LoVo (cell line): Measurements from ENCODE around the gene ALKBH8.
"Not testable (repeated sequence)": the region's sequence is repeated elsewhere in the genome, so short reads cannot be mapped to it uniquely, and the experiment has no call there.

Experiments
- DNase-seq: peaks from one replicate; pipeline ENCODE4 v3.0.0-alpha.2; 2016; ENCODE audit warnings: low spot score

The ALKBH8 gene

DNA sequence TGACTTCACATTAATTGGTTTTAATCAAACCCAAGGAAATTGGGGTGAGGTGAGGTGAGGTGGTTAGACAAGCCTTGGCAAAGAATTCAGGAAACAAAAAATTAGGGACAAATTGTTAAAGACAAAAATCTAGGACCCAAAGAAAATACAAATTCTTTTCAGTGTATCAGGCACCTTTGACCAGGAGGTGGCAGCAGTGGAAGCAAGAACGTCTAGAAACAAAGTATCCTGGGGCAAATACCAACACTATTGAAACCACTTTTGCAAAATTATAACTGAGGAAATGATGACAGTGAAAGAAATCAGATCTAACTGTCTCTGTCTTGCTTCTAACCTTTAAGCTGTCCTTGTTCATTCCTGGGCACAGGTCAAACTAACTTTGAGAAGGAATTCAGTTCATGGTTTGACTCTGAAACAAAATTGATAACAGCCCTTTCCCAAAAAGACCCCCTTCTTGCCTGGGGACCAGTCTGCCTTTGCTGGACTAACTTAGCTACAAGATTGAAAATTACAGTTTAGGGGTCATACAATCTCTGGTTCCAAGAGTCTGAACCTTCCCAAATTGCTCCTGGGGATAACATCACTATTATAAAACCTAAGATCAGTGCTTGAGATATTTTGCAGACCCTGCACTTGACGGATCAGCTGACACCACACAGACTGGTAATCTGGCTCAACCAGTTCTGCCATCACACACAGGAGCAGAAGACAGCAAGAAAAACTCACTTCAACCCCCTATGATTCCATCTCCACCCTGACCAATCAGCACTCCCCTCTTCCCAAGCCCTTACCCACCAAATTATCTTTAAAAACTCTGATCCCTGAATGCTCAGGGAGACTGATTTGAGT, 11.2 kb upstream of the ALKBH8 start:
- DNase-seq: peak; percentile 42

DNA sequence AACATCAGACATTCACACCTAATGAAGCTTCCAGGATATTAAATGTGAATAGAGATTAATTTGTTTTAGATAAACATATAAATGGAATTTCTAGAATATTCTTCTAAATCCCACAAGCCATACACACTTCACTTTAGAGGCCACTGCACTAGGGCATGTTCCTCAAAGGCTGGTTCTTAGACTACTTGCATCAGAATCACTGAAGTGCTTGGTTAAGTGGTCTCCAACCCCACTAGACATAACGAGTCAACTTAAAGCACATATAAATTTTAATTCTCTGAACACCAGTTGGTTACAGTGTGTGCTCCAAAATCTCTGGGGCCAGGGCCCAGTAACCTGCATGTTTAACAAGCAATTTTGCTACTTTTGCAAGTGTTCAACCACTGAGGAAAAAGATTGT, 7.9 kb upstream of the ALKBH8 start:
- no peak for DNase-seq

- DNase-seq: no peak
Observed at GRCh38 chr11:107570015-107570414, 4.5 kb upstream of the ALKBH8 start.

DNA sequence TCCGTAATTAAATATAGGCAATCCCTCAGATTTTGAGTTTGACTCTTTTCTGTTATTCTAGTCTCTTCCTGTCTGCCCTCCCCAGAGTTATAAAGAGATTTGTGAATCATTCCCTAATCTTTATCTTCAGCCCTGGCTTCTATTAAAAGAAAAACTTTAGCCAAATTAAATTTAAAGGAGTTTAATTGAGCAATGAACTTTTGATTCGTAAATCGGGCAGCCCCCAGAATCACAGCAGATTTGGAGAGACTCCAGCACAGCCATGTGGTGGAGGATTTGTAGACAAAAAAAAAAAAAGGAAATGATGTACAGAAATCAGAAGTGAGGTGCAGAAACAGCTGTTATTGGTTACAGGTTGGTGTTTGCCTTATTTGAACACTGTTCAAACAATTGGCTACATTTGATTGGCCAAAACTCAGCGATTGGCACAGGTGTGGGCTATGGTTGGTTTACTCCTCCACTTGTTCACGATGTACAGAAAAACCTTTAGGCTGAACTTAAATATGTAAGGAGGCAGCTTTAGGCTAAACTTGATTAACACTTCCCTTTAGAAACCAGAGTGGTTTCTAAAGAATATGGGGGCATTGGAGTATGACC, 2.3 kb upstream of the ALKBH8 start:
- no peak for DNase-seq

DNA sequence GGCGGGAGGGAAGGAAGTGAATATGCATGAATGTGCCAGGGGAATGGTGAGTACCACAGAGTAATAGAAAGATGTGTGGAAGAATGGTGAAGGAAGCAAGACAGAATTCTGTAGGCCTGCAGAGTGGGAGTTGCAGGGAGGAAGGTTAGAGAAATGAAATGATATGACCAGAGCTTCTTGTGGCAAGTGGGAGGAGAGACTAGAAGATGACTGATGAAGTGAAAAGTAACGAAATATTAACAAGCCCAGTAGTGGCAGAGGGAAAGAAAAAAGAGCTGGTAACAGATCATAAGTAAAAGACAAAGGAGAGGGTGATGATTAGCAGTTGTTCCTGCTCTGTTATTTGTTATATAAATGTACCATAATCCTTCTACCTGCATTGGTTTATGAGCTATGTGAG, 1.0 kb upstream of the ALKBH8 start:
- no peak for DNase-seq

- DNase-seq: not testable (repeated sequence)
Observed at GRCh38 chr11:107565955-107566501, 493 bp upstream of the ALKBH8 start.

- no peak for DNase-seq
Observed at GRCh38 chr11:107564877-107565218, 687 bp downstream of the ALKBH8 start.

GRCh38 chr11:107563702-107564101, 1.8 kb downstream of the ALKBH8 start:
- peak; percentile 39 for DNase-seq

DNA sequence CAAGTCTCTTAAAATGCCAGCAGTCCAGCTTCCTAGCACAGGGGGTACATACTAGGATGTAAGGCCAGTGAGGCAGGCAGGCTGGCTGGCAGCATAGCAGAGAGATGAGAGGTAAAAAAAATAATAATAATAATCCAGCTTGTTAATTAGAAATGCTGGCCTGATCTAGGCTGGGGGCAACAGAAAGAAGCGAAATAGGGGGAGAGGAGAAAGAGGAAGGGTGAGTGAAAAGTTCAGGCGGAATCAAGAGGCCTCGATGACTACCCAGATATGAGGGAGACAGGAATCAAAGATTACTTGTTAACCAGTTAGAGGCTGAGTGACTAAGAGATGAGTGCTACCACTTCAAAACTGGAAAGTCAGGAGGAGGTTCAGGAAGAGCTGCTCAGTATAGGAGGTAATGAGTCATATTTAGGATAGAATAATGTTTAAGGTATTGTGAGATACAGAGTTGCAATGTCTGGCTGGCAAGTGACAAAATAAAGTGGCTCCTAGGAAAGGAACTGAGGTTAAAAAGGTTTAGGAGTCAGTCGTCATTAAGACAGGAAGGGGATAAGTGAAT, 2.8 kb downstream of the ALKBH8 start:
- peak; percentile 31 for DNase-seq

DNA sequence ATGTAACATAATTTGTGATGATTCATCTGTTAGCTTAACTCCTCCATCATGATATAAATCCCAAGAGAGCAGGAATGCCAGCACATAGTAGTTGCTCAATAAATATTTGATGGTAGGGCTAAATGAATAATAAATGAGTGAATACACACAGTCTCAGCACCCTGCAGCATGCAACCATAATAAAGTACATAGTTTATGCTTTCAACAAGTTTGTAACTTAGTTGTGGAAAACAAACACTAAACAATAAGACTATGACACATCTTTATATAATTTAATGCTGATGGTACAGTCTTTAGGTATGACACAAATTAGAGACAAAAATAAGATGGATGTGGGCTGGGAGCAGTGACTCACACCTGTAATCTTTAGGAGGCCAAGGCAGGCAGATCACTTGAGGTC, 3.8 kb downstream of the ALKBH8 start:
- no peak for DNase-seq

DNA sequence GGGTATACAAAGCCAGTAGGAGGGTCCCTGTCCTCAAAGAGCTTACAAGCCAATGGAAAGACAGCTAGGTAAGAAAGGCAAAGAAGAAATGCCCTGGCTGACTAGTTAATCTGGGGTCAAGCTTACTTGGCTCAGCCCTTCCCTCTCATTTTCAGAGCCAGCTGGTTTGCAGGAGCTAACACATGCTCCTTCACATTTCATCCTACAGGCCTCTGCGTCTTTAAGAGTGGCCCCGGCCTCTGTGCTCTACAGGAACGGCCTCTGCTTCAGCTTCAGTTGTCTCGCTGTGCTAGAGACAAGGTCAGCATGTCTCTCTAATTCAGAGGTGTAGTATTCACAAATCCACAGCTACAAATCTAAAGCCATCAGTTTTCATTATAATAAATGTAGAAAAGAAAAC, 15.2 kb downstream of the ALKBH8 start:
- no peak for DNase-seq

DNA sequence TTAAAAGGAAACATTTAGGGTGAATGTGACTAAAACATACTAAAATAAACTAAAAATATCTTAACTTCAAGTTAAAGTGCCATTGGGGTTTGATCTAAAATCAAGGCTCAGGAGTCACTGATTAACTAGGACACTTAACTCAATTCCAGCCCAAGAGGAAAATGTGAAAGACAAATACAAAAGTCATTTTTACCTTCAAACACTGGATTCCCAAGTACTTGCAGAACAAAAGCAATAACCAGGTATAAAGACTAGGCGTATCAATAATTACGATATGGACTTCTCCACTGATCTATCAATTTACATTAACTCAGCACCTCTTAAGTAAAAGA, 15.6 kb downstream of the ALKBH8 start:
- DNase-seq: no peak

GRCh38 chr11:107549253-107549953, 16.1 kb downstream of the ALKBH8 start:
- DNase-seq: peak; percentile 54

- no peak for DNase-seq
Observed at GRCh38 chr11:107547961-107548360, 17.6 kb downstream of the ALKBH8 start.

- no peak for DNase-seq
Observed at GRCh38 chr11:107545101-107545514, 20.4 kb downstream of the ALKBH8 start.

DNA sequence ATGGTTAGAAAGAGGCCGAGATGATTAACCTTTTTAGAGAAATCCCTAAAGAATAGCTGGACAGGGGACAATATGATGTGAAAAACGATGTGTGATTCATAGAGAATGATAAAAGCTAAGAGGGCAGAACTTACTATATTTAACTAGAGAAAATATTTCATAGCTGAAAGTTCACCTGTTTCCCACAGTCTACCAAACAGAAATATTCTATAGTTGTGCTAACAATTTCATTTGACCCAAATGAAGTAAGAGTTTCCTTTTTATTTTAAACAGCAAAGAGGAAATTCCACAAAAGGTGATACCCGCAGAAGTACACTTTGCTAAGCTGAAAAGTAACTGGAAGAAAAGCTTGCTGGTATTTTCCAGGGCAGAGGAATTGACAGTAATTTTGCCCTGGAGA, 26.7 kb downstream of the ALKBH8 start:
- DNase-seq: no peak

- DNase-seq: no peak
Observed at GRCh38 chr11:107538239-107538638, 27.3 kb downstream of the ALKBH8 start.

DNA sequence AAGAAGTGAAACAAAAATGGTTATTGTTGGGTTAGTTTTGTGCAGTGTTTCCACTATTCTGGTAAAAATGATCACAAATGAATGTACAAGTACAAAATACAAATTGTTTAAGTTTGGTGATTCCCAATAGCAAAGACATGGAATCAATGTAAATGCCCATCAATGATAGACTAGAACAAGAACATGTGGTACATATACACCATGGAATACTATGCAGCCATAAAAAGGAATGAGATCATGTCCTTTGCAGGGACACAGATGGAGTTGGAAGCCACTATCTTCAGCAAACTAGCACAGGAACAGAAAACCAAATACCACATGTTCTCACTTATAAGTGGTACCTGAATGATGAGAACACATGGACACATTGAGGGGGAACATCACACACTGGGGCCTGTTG, 28.4 kb downstream of the ALKBH8 start:
- not testable (repeated sequence) for DNase-seq

DNA sequence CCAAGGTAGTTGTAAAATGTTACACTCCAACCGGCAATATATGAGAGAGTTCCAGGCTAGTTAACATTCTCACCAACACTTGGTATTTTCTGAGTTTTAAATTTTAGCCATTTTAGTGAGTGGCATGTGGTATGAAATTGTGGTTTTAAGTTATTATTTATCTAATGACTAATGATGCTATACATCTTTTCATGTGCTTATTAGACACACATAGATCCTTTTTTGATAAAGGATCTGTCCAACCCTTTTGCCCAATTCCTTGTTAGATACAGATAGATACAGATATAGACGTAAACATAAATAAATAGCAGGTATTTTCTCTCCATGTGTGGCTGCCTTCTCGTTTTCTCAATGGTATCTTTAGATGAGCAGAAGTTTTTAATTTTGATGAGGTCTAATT, 39.3 kb downstream of the ALKBH8 start:
- no peak for DNase-seq

DNA sequence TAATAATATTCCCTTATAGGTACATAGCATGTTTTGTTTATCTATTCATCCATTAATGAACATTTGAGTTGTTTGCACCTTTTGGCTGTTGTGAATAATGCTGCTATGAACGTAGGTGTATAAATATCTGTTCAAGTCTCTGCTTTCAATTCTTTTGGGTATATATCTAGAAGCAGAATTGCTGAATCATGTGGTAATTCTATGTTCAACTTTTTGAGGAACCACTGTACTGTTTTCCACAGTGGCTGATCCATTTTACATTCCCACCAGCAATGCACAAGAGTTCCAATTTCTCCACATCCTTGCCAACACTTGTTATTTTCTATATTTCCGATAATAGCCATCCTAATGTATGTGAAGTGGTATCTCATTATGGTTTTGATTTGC, 56.7 kb downstream of the ALKBH8 start:
- DNase-seq: no peak

- no peak for DNase-seq
Observed at GRCh38 chr11:107508201-107508857, 57.2 kb downstream of the ALKBH8 start.

DNA sequence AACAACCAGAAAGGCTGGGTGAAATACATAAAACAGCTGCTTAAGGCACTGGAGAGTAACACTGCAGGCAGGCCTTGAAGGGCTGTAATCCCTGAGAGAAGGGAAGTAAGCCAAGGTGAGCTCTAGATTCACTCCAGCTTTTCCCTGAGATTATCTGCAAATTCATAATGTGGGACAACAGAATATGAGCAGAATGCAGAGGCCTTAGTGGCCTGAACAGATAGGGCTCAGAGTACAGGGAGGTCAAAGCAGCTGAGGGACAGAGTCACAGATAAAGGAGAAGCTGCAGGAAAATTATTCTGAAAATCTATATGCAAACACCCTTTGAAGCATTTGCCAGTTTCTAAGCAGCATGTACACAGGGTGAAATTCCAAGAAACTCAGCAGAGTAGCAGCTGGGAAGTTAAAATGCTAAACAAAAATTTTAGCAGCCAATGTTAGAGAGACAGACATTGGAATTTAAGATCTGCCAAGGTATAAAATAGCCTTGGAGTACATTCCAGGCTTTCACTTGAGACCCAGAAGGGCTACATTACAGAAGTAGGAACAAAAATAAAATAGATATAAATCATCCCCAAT, 59.8 kb downstream of the ALKBH8 start:
- DNase-seq: no peak
